GM18498 (cell line): Measurements from ENCODE around the gene LDLRAD4.

Experiments
- ATAC-seq: cut with Tn5 transposase; IDR thresholded peaks from one replicate; pipeline ENCODE4 v1.9.1; 2021; ENCODE audit warnings: mild to moderate bottlenecking, moderate library complexity; ENCODE audit not compliant: unreplicated experiment

The LDLRAD4 gene

DNA sequence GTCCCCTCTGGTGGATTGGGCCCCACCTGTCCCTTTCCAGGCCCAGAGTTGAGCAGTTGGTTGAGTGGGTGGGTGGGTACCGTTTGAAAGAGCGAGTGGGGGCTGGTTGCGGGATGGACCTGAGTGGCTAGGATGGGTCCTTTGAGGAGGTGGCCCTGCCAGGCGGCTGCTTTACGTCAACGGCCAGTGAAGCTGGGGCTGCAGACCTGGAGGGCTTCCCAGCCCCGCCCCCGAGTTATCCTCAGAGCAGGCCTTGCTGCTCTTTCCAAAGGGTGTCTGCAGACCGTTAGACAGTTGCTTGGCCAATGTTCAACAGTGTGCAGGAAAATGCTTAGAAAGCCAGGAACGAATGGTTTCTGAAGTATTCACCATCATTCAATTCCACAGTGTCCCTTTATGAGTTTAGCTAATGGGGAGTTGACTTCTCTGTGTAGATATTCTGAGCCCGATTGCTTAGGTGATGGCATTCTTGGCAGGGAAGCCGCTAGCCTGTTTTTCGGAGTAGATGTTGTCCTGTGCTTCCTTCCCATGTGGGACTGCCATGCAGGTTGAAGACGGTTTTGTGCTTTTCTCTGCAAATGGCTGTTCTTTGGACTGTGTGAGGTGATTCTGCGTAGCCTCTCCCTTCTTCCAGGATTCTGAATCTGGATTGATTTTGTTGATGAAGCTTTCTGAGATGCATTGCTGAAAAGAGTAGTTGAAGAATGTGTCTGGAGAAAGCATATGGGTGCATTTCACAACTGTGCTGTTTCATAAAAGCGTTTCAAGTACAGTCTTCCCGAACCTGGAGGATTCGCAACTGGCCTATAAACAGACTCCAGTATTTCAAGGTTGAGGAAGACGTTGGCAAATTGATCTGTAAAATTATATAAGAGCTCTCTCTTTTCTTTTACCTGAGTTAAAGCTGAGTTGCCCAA, 45.8 kb downstream of the LDLRAD4 start:
- no peak for ATAC-seq

- ATAC-seq: no peak
Observed at GRCh38 chr18:13265008-13265910, 46.7 kb downstream of the LDLRAD4 start.

DNA sequence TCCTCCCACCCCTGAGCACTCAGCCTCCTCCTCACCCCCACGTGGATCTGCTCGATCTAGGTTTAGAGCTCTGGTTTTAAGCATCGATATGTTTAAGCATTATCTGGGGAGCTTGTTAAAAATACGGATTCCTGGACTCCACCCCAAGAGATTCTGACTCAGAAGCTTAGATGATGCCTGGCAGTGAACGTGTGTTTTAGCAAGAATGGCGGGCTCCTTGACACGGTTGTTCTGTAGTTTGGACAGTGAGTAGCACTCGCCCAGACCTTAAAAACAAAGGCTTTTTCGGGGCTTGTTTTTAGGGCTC, 47.3 kb downstream of the LDLRAD4 start:
- ATAC-seq: no peak

DNA sequence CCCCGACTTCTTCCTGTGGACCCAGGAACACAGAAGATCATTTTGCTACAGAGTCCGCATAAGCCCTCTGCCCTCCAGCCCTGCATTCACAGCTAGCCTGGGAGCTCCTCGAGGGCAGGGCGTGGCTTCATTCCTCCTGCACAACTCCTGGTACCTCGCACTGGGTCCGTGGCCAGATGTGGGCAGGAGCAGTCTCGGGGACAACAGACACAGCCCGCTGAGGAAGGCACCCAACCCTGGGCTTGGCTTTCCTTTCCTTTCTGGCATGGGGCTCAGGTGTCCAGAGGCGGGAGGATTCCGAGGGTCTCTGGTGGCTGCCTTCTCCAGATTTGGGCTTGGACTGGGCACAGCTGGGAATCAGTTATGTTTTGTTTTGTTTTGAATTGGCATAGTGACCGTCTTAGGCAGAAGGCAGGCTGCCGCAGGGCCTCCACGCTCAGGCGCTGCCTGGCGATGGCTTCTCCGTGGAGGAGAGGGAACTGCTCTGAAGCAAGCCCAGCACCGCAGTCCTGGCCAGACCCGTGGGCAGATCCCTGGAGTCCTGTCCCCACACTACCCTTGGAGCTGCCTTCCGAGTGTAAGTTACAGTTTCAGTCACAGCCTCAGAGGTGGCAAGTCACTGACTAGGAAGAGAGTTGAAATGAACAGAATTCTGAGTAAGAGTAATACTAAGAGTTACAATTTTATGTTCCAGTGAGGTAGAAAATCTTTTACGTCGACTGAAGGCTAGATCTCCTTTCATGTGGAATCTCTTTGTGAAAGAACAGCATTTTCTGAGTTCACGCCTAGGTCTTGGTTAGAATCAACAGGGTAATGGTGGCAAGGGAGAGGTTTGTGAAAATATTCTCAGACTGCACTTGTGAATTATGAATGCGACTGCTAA, 47.9 kb downstream of the LDLRAD4 start:
- ATAC-seq: no peak

- ATAC-seq: no peak
Observed at GRCh38 chr18:13267431-13267873, 48.9 kb downstream of the LDLRAD4 start.

GRCh38 chr18:13268158-13269012, 49.8 kb downstream of the LDLRAD4 start:
- no peak for ATAC-seq

GRCh38 chr18:13269013-13269280, 50.4 kb downstream of the LDLRAD4 start:
- no peak for ATAC-seq

DNA sequence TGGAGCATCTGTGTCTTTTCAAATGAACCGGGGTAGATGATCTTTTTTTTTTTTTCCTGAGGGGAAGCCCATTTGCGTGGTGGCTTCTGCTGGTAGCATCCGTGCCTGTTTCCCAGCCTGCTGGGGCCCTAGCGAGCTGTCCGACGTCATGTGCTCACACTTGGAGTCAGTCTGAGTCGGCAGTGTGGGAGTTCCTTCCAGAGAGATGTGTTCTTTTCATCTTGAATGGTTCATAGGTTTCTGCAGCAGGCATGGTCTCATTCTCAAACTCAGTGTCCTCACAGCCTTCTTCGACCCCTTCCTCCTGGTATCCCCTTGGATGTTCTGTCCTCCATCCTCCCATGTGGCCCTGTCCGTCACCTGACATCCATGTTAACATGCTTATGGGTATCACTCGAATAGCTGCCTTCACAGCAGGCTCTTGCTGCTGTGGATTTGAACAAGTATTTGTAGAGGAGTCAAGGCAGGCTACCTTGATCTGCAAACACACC, 51.0 kb downstream of the LDLRAD4 start:
- no peak for ATAC-seq

DNA sequence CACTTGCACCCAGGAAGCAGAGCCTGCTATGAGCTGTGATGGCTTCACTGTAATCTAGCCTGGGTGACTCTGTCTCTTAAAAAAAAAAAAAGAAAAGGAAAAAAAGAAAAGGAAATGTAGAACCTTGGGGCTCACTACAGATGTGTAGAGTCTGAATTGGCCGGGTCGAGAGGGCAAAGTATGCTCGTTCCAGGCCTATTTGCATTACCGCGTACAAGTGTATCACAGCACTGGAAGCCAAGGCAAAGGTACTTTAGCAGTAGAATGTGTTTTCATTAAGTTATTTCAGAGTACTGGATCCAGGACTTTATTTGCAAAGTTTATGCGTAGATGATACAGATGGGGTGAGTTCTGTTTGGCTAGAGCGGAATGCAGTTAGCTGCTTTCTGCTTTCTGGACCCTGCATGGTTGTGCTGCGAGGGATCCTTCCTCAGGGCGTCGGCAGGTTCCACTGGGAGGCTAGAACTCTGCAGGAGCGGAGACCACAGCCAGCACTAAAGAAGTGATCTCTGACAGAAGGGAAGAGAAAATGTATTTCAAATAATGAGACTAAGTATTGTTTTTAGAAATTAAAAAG, 51.8 kb downstream of the LDLRAD4 start:
- no peak for ATAC-seq

DNA sequence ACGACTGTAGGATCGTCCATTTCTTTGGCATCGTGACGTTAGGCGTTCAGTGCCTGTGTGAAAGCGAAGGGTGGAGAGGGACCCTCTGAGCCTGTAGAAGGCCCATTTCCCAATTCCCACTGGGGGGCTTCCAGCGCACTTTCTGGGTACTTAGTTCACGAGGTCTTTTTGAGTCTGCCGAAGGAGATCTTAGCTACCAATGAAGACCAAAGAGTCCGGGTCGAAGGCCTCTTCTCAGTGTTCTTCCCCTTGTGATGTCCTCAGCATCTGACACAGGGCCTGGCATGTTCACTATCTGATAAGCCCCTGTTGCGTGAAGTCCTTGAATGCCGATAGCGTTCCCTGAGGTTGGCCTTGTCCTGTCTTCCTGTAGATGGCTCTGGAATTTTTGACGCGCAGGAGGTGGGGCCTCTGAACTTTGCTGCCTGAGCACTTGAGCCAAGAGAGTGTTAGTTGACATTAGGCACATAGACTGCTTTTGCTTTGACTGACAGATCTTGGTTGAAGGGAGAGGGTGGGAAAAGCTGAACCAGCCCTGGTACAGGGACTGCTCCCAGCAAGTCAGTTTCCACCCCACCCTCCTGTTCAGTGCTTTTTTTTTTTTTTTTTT, 52.8 kb downstream of the LDLRAD4 start:
- no peak for ATAC-seq

DNA sequence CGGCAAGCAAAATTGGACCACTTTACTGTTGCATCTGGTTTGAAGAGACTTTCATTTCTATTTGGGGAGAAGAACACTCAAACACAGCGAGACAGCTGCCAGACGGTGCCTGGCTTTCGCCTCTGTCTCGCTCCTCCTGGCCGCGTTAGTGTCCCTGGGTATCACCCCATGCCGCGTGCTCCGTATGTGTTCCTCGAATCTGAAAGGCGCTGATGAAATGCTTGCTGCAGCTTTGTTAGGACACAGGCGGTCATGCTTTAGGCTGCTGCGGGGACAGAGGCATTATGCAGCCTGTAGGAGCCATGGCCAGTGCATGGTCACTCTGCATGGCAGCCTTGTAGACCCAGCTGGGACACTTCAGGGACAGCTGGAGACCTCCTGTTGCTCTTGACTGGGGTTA, 53.9 kb downstream of the LDLRAD4 start:
- ATAC-seq: no peak

- no peak for ATAC-seq
Observed at GRCh38 chr18:13273800-13274199, 55.2 kb downstream of the LDLRAD4 start.

DNA sequence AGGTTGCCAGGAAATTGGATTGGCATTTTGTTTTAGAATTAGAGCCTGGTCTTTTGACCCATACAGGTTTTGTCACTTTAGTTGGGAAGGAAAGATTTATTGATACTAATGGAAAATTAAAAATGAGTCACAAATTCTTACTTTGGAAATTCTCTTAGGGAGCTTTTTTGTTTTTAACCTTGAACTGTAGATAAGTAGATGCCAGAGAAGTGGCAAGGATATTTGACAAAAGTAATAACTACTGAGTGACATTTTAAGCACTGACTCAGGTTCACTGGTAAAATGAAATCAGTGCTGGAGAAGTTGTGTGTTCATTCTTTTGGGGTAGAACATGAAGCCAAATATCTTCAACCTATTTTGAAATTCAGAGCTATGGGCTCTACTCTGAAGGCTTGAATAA, 56.5 kb downstream of the LDLRAD4 start:
- ATAC-seq: no peak

- no peak for ATAC-seq
Observed at GRCh38 chr18:13276530-13277520, 58.3 kb downstream of the LDLRAD4 start.

- no peak for ATAC-seq
Observed at GRCh38 chr18:13278062-13278630, 59.6 kb downstream of the LDLRAD4 start.

DNA sequence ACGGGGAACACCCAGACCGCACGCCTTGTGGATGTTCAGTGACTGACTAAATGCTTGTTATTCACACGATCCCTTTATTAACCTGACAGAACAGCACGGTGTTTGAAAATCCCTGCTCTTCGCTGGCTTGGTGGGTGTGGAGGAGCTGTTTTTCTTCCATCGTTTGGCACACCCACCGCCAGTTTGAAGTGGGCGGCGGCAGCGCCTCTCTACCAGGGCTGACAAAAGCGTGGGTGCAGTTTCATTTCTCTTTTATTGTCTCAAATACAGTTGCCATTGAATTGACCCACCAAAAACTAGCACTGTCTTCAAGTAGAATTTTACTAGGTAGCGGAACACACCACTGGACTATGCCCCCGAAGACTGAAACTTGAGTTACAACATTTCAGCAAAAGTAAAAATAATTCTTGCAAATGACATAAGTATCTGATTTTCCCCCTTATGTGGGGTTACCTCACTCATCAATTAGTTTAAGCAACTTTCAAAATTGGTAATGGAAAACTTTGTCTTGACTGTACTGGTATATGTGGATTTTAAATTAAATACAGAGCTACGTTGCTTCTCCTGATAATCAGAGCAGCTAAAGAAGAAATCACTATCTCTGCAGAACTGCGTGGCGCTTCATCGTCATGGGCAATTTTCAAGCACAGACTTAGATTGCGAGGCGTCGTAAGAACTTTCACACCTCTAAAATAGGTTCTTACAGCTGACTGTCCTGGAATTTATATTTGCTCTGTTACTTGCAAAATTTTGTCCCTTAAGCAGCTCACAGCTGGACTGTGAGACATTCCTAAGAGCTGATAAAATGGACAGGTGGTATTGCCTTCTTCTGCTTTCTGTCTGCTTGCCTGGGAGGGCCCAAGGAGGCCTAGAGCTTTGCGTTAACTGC, 60.9 kb downstream of the LDLRAD4 start:
- peak; percentile 81 for ATAC-seq
